ENCODE results near the gene FAM236D.
"Not testable (repeated sequence)": the region's sequence is repeated elsewhere in the genome, so short reads cannot be mapped to it uniquely, and the experiment has no call there.

Gene FAM236D

DNA sequence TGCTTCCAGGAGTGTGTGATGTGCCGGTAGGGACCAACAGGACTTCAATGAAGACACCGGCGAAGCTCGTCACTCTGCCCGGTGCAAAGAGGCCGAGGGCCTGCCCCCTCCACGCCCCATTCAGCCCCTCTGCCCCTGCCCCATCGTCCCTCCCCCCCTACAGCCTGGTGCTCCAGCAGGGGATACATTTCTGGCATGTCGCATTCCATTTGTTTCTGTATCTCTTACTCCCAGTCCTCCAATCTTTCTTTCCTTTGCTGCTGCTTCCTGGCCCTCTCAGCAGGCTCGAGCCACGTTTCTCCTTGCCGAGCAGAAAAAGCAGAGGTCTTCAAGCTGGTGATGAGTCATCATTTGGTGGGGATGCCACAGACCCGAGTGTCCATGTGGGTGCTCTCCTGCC is at the start of gene FAM236D:
Gene FAM236D, minus strand, starts transcription at position 101 of the 400 bp plus-strand sequence. Its CDS starts 100 bp downstream, at position 1.
- not testable (repeated sequence) for DNase-seq

DNA sequence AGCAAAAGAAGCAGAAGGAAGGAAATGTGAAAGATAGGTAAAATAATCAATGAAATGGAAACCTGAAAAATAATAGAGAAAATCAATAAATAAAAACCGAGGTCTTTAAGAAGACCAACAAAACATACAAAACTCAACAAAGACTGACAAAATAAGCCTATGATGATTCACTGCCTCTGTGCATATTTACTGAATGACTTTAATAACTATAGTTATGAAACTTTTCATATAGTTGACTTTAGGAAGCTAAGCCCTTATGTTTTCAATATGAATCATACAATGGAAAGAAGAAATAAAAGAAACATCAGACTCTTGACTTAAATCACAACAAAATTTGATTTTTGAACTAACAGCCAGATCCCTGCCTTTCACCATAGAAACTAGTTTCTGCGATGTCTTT is 29.5 kb upstream of the FAM236D start:
- not testable (repeated sequence) for DNase-seq

- not testable (repeated sequence) for DNase-seq
These were observed 22.7 kb upstream of the FAM236D start for GRCh38 chrX:72830701-72831100.

- DNase-seq: not testable (repeated sequence)
These were observed 17.6 kb downstream of the FAM236D start for GRCh38 chrX:72790390-72790789.

DNA sequence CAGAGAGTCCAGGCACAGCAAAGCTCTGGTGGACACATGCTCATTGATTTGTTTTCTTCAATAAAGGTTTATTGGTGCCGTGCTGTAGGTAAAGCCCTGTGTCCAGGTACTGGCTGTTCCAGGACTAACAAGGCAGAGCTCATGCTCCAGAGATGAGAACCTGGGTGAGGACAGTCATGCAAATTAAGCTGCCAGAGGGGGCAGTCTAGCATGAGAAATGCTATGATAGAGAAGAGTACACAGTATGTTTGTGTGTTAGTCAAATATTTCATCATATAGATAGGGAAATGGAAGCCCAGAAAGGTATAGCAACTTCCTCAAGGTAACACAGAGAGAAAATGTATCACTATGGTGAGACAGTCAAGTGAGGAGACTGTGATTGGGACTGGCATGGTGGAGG is 19.9 kb downstream of the FAM236D start:
- not testable (repeated sequence) for DNase-seq

GRCh38 chrX:72783964-72784363 is 24.0 kb downstream of the FAM236D start:
- DNase-seq: not testable (repeated sequence)

DNA sequence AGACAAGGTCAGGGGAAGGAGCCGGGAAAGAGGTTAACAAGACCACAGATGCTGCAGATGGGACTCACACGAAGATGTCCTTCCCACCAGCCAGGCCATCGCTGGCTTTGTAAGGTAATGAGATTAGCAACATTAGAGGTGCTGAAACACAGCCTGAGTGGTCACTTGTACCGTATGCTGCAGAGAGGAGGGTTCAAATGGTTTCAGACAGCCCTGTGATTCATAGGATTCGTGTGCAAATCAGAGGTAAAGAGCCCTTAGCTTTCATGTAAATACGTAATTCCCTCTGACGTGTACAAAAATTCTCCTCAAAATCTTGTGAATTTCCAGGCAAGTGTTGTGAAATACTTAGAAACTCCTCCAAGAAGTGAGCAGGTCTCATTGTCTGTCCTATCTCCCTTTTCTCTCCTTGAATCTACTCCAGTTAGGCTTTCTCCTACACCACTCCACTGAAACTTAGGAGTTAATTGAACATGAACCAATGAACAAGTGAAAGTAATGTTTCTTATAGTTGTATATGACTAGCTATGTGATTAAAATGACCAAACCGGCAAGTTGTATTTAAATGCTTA is 24.6 kb downstream of the FAM236D start:
- DNase-seq: not testable (repeated sequence)

DNA sequence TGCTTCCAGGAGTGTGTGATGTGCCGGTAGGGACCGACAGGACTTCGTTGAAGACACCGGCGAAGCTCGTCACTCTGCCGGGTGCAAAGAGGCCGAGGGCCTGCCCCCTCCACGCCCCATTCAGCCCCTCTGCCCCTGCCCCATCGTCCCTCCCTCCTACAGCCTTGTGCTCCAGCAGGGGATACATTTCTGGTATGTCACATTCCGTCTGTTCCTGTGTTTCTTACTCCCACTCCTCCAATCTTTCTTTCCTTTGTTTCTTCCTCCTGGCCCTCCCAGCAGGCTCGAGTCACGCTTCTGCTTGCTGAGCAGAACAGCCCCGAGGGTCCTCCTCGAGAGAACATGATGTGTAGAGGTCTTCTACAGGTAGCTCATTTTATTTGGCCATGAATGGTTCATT is 25.4 kb downstream of the FAM236D start, which contains the start of gene FAM236B:
Gene FAM236B, minus strand, starts transcription at position 101 of the 400 bp plus-strand sequence. Its CDS starts 100 bp downstream, at position 1.
- not testable (repeated sequence) for DNase-seq

GRCh38 chrX:72778146-72778545 is 29.9 kb downstream of the FAM236D start:
- not testable (repeated sequence) for DNase-seq

DNA sequence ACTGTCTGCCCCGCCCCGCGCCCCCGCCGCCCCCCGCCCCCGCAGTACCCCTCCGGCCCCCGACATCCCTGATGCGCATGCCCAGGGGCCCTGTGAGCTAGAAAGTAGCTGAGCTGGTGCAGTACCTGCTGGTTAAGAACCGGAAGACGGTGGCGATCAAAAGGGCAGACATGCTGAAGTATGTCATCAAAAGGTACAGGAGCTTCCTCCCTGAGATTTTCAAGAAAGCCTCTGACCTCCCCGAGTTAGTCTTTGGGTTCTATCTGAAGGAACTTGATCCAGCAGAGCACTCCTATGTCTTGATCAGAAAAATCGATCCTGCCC is 30.6 kb downstream of the FAM236D start:
- not testable (repeated sequence) for DNase-seq

DNA sequence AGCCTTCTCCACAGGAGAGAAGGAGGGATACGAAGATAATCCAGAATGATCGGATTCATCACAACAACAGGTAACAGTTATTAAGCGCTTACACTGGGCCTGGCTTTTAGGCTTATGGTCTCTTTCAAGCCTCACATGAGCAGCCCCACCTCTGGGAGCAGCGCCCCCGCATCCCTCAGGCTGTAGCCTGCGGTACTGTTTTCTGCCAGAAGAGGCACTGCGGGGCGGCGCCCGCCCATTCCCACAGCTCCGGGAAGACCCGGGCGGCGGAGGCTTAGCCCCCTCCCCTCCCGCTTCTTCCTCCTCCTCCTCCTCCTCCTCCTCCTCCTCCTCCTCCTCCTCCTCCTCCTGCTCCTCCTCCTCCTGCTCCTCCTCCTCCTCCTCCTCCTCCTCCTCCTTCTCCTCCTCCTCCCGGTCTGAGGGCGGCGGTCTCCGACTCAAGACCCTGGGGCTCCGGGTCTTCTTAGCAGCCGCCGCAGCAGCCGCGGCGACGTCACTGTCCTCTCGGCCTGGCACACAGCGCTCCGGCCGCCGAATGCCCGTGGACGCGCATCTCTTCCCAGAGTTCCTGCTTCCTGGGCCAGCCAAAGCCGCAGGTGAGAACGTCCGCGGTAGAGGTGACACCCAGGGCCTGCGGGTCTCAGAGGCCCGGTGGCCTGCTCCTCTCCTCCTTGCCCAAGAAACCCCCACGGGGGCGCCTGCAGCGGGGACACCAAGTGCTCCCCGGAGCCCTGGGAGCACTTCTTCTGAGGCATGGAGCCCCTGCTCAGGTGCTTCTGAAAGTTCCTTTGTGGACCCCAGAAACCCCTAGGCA is 31.1 kb downstream of the FAM236D start, which contains the start of gene DMRTC1B:
Gene DMRTC1B, plus strand, starts transcription at position 238 of the 814 bp plus-strand sequence. CDS start 68,246 bp downstream, outside the sequence.
- not testable (repeated sequence) for DNase-seq

- not testable (repeated sequence) for DNase-seq
These were observed 47.6 kb downstream of the FAM236D start for GRCh38 chrX:72760454-72760853.
